Activated CD8-positive, alpha-beta T cell treated with anti-CD3 and anti-CD28 coated beads, Interleukin-2, amount 10 ng/mL, durations not matched to agents 7 days and 5 days (primary cell): ENCODE data around the gene RABEP1. TPM values are rescaled to one million over a fixed set of nuclear protein-coding genes. Genes with fewer than 3 reads are reported as not detected.

Experiments
- ATAC-seq: fragments of 150-1000 bp; cut with Tn5 transposase; one replicate; pipeline ENCODE4 v1.10.0; 2021; ENCODE audit warnings: moderate library complexity
- CTCF ChIA-PET: fragments of 350-600 bp; sonication (Branson Sonifier 250); formaldehyde crosslinking; loops from one replicate; lab custom pipeline; 2021; ENCODE audit warnings: antibody characterized with exemption; lab: Charles Lee
- POLR2A ChIA-PET: fragments of 350-600 bp; sonication (Branson Sonifier 250); formaldehyde crosslinking; loops from one replicate; lab custom pipeline; 2021; ENCODE audit warnings: antibody characterized with exemption; lab: Charles Lee
- DNase-seq: peaks from one replicate; pipeline ENCODE4 v3.0.0-alpha.2; 2020
- H3K27ac Mint-ChIP-seq: one replicate; pipeline ENCODE4 v1.8.0; 2021; ENCODE audit warnings: mild to moderate bottlenecking, mixed read lengths
- H3K27me3 Mint-ChIP-seq: one replicate; pipeline ENCODE4 v1.8.0; 2021; ENCODE audit warnings: low read depth, mixed read lengths
- H3K36me3 Mint-ChIP-seq: one replicate; pipeline ENCODE4 v1.8.0; 2021; ENCODE audit warnings: low read depth, mixed read lengths
- H3K4me1 Mint-ChIP-seq: one replicate; pipeline ENCODE4 v1.8.0; 2021; ENCODE audit warnings: low read depth, mixed read lengths
- H3K4me3 Mint-ChIP-seq: one replicate; pipeline ENCODE4 v1.8.0; 2021; ENCODE audit warnings: mild to moderate bottlenecking, mixed read lengths
- H3K9me3 Mint-ChIP-seq: one replicate; pipeline ENCODE4 v1.8.0; 2022; ENCODE audit warnings: mixed read lengths; ENCODE audit not compliant: insufficient read depth
- total RNA-seq, 2 experiments: library from RNA; stranded (reverse); gene quantifications; one replicate each; pipeline ENCODE4 v1.2.3, GENCODE V29; 2021

Gene RABEP1
- total RNA-seq, 2 experiments from 2014 or later: 37.5 to 37.8 TPM

GRCh38 chr17:5370411-5370810 is 88.3 kb downstream of the RABEP1 start:
- peaks cover 42% of the 10 kb centered on the region for H3K36me3 Mint-ChIP-seq
- ATAC-seq: no peak
- H3K4me3 Mint-ChIP-seq: no peak overlapping the region
- H3K27me3 Mint-ChIP-seq: no peaks in the 10 kb centered on the region
- DNase-seq: no peak
- ChIA-PET CTCF (no interaction called here), POLR2A (no interaction called here)
- H3K9me3 Mint-ChIP-seq: no peaks in the 10 kb centered on the region
- H3K4me1 Mint-ChIP-seq: no peaks in the 10 kb centered on the region
- H3K27ac Mint-ChIP-seq: no peak overlapping the region

GRCh38 chr17:5373112-5373511 is 91.0 kb downstream of the RABEP1 start:
- Mint-ChIP-seq H3K4me3 (no peak overlapping the region), H3K27ac (peak overlapping the region; percentile 32), H3K27me3 (no peaks in the 10 kb centered on the region), H3K36me3 (peaks cover 47% of the 10 kb centered on the region), H3K4me1 (no peaks in the 10 kb centered on the region), H3K9me3 (no peaks in the 10 kb centered on the region)
- POLR2A ChIA-PET: interaction anchor here (0.6 to 0.8 kb wide), 2 partner anchors 40 to 1243 kb away, joined by 3 to 4 read pairs; no protein-coding TSS in a partner anchor
- ATAC-seq (no peak), DNase-seq (no peak)
- CTCF ChIA-PET: no interaction called here

GRCh38 chr17:5378566-5379207 is 96.6 kb downstream of the RABEP1 start:
- no peaks in the 10 kb centered on the region for H3K9me3 Mint-ChIP-seq
- H3K27me3 Mint-ChIP-seq: no peaks in the 10 kb centered on the region
- H3K4me1 Mint-ChIP-seq: no peaks in the 10 kb centered on the region
- no peak overlapping the region for H3K4me3 Mint-ChIP-seq
- ChIA-PET POLR2A (no interaction called here), CTCF (interaction anchor here (1.5 to 3.1 kb wide), 2 partner anchors 12 to 181 kb away, joined by 3 to 12 read pairs; no protein-coding TSS in a partner anchor)
- ATAC-seq (no peak), DNase-seq (no peak)
- peak overlapping the region; percentile 37 for H3K27ac Mint-ChIP-seq
- H3K36me3 Mint-ChIP-seq: peaks cover 60% of the 10 kb centered on the region

GRCh38 chr17:5379351-5380107 is 97.4 kb downstream of the RABEP1 start:
- ChIA-PET POLR2A (no interaction called here), CTCF (interaction anchor here (0.6 to 3.1 kb wide), 3 partner anchors 11 to 182 kb away, joined by 3 to 12 read pairs (median 3); no protein-coding TSS in a partner anchor)
- no peak for ATAC-seq
- H3K27me3 Mint-ChIP-seq: no peaks in the 10 kb centered on the region
- H3K36me3 Mint-ChIP-seq: peaks cover 65% of the 10 kb centered on the region
- no peak for DNase-seq
- H3K4me3 Mint-ChIP-seq: no peak overlapping the region
- H3K27ac Mint-ChIP-seq: peak overlapping the region; percentile 48
- H3K4me1 Mint-ChIP-seq: no peaks in the 10 kb centered on the region
- H3K9me3 Mint-ChIP-seq: no peaks in the 10 kb centered on the region

- H3K27me3 Mint-ChIP-seq: no peaks in the 10 kb centered on the region
- H3K9me3 Mint-ChIP-seq: no peaks in the 10 kb centered on the region
- no peak overlapping the region for H3K4me3 Mint-ChIP-seq
- ATAC-seq (no peak), DNase-seq (no peak)
- ChIA-PET POLR2A (interaction anchor here (1.2 kb wide), 1 partner anchor 10 kb away, joined by 3 read pairs; no protein-coding TSS in a partner anchor), CTCF (interaction anchor here (1.2 to 3.1 kb wide), 2 partner anchors 10 to 73 kb away, joined by 3 to 12 read pairs; no protein-coding TSS in a partner anchor)
- peaks cover 63% of the 10 kb centered on the region for H3K36me3 Mint-ChIP-seq
- peak overlapping the region; percentile 23 for H3K27ac Mint-ChIP-seq
- no peaks in the 10 kb centered on the region for H3K4me1 Mint-ChIP-seq
Measured at GRCh38 chr17:5380491-5381135, 98.5 kb downstream of the RABEP1 start.

- no peaks in the 10 kb centered on the region for H3K4me1 Mint-ChIP-seq
- CTCF ChIA-PET: interaction anchor here (0.6 to 3.1 kb wide), 2 partner anchors 9 to 221 kb away, joined by 4 to 12 read pairs; no protein-coding TSS in a partner anchor
Measured at GRCh38 chr17:5381542-5381941, 99.5 kb downstream of the RABEP1 start.

GRCh38 chr17:5391678-5392077 is 109.6 kb downstream of the RABEP1 start:
- H3K9me3 Mint-ChIP-seq: no peaks in the 10 kb centered on the region
- ChIA-PET POLR2A (interaction anchor here (2.5 kb wide), 1 partner anchor 28 kb away, joined by 13 read pairs; the partner anchor contains the start of genes NUP88 and RPAIN), CTCF (interaction anchor here (1.3 to 2.3 kb wide), 3 partner anchors 11 to 48 kb away, joined by 3 to 12 read pairs (median 7); partner anchors contain the start of gene C1QBP)
- peaks cover 8% of the 10 kb centered on the region for H3K4me1 Mint-ChIP-seq
- H3K27ac Mint-ChIP-seq: no peak overlapping the region
- H3K36me3 Mint-ChIP-seq: peaks cover 65% of the 10 kb centered on the region
- H3K27me3 Mint-ChIP-seq: no peaks in the 10 kb centered on the region
- no peak overlapping the region for H3K4me3 Mint-ChIP-seq
- no peak for DNase-seq
- no peak for ATAC-seq

More at GRCh38 chr17:5381542-5381941, 99.5 kb downstream of the RABEP1 start:
- Mint-ChIP-seq H3K9me3 (no peaks in the 10 kb centered on the region), H3K36me3 (peaks cover 64% of the 10 kb centered on the region), H3K27ac (no peak overlapping the region), H3K27me3 (no peaks in the 10 kb centered on the region), H3K4me3 (no peak overlapping the region)
- ATAC-seq (no peak), DNase-seq (no peak)
- POLR2A ChIA-PET: interaction anchor here (0.6 kb wide), 1 partner anchor 980 kb away, joined by 3 read pairs; no protein-coding TSS in a partner anchor

GRCh38 chr17:5396612-5397011 is 114.5 kb downstream of the RABEP1 start:
- H3K9me3 Mint-ChIP-seq: no peaks in the 10 kb centered on the region
- DNase-seq (no peak), ATAC-seq (no peak)
- no peaks in the 10 kb centered on the region for H3K4me1 Mint-ChIP-seq
- H3K27me3 Mint-ChIP-seq: no peaks in the 10 kb centered on the region
- ChIA-PET POLR2A (no interaction called here), CTCF (no interaction called here)
- peaks cover 62% of the 10 kb centered on the region for H3K36me3 Mint-ChIP-seq
- H3K27ac Mint-ChIP-seq: no peak overlapping the region
- no peak overlapping the region for H3K4me3 Mint-ChIP-seq

GRCh38 chr17:5399767-5400166 is 117.7 kb downstream of the RABEP1 start:
- Mint-ChIP-seq H3K4me1 (no peaks in the 10 kb centered on the region), H3K4me3 (no peak overlapping the region), H3K27me3 (no peaks in the 10 kb centered on the region), H3K27ac (no peak overlapping the region), H3K36me3 (peaks cover 52% of the 10 kb centered on the region), H3K9me3 (no peaks in the 10 kb centered on the region)
- CTCF ChIA-PET: interaction anchor here (0.8 kb wide), 1 partner anchor 39 kb away, joined by 3 read pairs; the partner anchor contains the start of gene C1QBP
- no peak for ATAC-seq
- POLR2A ChIA-PET: no interaction called here
- DNase-seq: no peak

- H3K36me3 Mint-ChIP-seq: peaks cover 34% of the 10 kb centered on the region
- H3K4me1 Mint-ChIP-seq: peaks cover 7% of the 10 kb centered on the region
- CTCF ChIA-PET: interaction anchor here (1.2 kb wide), 1 partner anchor 14 kb away, joined by 3 read pairs; no protein-coding TSS in a partner anchor
- no peaks in the 10 kb centered on the region for H3K27me3 Mint-ChIP-seq
- no peak overlapping the region for H3K4me3 Mint-ChIP-seq
- DNase-seq (no peak), ATAC-seq (no peak)
- POLR2A ChIA-PET: interaction anchor here (1.9 to 2.1 kb wide), 2 partner anchors 14 to 16 kb away, joined by 4 to 7 read pairs; partner anchors contain the start of genes NUP88 and RPAIN
- H3K27ac Mint-ChIP-seq: no peak overlapping the region
- H3K9me3 Mint-ChIP-seq: no peaks in the 10 kb centered on the region
Measured at GRCh38 chr17:5405400-5405799, 123.3 kb downstream of the RABEP1 start.

GRCh38 chr17:5408186-5408585 is 126.1 kb downstream of the RABEP1 start:
- ChIA-PET POLR2A (interaction anchor here (0.6 to 1.4 kb wide), 2 partner anchors 9 to 11 kb away, joined by 4 to 5 read pairs; partner anchors contain the start of genes NUP88 and RPAIN), CTCF (interaction anchor here (1.0 kb wide), 1 partner anchor 13 kb away, joined by 3 read pairs; no protein-coding TSS in a partner anchor)
- Mint-ChIP-seq H3K4me1 (peaks cover 18% of the 10 kb centered on the region), H3K9me3 (no peaks in the 10 kb centered on the region), H3K36me3 (peaks cover 47% of the 10 kb centered on the region), H3K27ac (no peak overlapping the region), H3K4me3 (no peak overlapping the region), H3K27me3 (no peaks in the 10 kb centered on the region)
- no peak for ATAC-seq
- DNase-seq: no peak
